Body of pancreas (tissue), 4 donors: Measurements from ENCODE around the gene NLRC3.

Source experiments
- CTCF ChIP-seq, 7 experiments: fragments of 450-650 bp in 4 of 7; fragments of 200-600 bp in 3 of 7; sonication (generic) in 3 of 7; IDR thresholded peaks; one replicate each; pipeline ENCODE4 v1.5.1; 2016 to 2019; ENCODE audit warnings: antibody characterized with exemption in 7 of 7
- POLR2A ChIP-seq, 3 donors: fragments of 450-650 bp; IDR thresholded peaks; one replicate each; pipeline ENCODE4 v1.6.1; 2016; ENCODE audit warnings: antibody characterized with exemption in 3 of 3, mild to moderate bottlenecking in 2 of 3

- TF ChIP-seq CTCF (IDR thresholded peaks at IDR 0.05), result no peak
- TF ChIP-seq POLR2A (IDR thresholded peaks at IDR 0.05), result no peak
Measured at GRCh38 chr16:3534126-3534525, 43.1 kb downstream of the NLRC3 start.
